ENCODE data around the gene RALGPS1. TPM values are rescaled to one million over a fixed set of nuclear protein-coding genes. Genes with fewer than 3 reads are reported as not detected.

Gene RALGPS1
- polyA plus RNA-seq, 4 donors: 16.6 to 53.3 (median 26.8) TPM

DNA sequence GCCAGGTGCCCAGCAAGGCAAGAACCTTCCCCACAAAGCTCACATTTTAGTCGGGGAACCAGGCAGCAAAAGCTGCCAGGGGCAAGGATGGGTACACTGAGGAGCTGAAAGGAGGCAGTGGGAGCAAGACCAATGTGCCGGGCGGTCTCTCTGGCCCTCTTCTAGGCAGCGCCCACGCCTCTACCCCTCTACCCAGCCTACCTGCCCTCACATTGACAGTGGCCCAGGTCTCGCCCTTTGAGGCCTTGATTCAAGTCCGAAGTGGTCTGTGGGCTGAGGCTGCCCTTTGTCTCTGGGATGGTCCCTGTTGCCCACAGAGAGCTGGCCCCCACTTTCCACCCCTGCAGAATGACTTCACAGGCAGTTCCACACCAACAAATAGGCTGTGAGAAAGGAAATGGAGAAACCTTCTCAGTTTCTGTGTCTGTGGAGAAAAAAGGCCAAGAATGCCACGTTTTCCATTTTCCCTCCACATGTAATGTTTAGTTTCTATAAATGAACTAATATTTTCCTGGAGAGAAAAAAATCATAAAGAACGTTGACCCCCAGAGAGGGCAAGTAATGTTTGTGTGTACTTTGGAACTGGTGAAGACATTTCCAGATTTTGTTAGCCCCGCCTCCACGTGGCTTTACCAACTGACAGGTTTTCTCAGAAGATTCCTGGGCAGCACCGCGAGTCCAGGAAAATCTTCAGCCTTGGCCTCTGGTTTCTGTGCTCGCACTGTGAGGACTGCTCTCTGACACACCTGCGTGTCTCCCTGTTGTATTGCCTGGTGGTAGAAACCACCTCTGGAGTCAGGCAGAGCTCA, 265.3 kb downstream of the RALGPS1 start:
- 42 to 68% (median 60%) methylated on average over 15 of the region's 15 CpGs for WGBS, 3 donors
- no peak overlapping the region for H3K4me3 ChIP-seq (ENCODE audit: low read depth in 1 of 3, low read length in 3 of 3)
- FAIRE-seq (no peak), DNase-seq (peak; percentile 40 to 86)
- H3K36me3 ChIP-seq (ENCODE audit: control insufficient read depth in 3 of 3, insufficient read depth in 2 of 3, low read depth in 1 of 3, low read length in 3 of 3): peaks cover 0 to 85% (median 9%) of the 10 kb centered on the region in 3 donors
- H3K27me3 ChIP-seq (ENCODE audit: control insufficient read depth in 3 of 3, insufficient read depth in 3 of 3, low read length in 3 of 3): no peaks in the 10 kb centered on the region
- H3K4me1 ChIP-seq (ENCODE audit: control insufficient read depth in 3 of 3, insufficient read depth in 2 of 3, low read depth in 1 of 3, low read length in 2 of 3): peaks cover 0 to 25% (median 5%) of the 10 kb centered on the region in 3 donors
- peak overlapping the region in 1 of 3 donors; percentile 82 for H3K27ac ChIP-seq (ENCODE audit: low read depth in 1 of 3, low read length in 2 of 3)
- no peaks in the 10 kb centered on the region for H3K9me3 ChIP-seq (ENCODE audit: control insufficient read depth in 2 of 2, insufficient read depth in 1 of 2, low read depth in 1 of 2, low read length in 1 of 2)

DNA sequence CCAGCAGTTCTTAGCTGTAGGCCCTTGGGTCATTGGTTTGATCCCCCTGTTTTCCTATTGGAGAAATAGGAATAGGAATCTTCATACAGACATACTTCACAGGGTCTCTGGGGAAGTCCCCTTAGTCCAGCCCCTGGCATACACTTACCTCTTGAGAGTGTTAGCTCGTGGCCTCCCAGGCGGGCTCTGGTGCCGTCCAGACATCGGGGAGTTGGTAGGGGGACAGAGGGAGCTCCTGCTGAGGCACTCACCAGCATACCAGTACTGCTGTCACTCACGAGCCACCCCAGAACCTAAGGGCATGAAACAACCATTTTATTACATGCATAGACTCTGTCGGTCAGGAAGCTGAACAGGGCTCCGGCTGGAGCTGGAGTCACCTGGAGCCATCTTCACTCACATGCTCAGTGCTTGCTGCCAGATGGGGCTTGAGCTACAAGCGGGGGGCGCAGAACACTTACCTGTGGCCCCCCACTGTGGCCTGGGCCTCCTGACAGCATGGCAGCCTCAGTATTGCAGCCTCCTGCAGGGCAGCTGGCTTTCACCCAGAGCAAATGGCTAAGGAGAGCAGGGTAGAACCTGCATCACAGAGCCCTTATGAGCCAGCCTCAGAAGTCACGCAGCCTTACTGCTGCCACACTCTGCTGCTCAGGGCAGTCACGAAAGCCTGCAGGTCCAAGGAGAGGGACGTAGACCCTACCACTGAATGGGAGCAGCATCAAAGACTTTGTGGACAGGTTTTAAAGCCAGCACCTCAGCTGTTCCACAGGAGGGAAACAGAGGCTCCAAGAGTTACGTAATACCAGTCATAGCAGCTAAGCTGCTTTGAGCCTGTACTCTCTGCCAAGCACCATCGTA, 266.1 kb downstream of the RALGPS1 start:
- no peak for DNase-seq
- Histone ChIP-seq H3K27ac (ENCODE audit: low read depth in 1 of 3, low read length in 2 of 3) (peak overlapping the region in 1 of 3 donors; percentile 82), H3K27me3 (ENCODE audit: control insufficient read depth in 3 of 3, insufficient read depth in 3 of 3, low read length in 3 of 3) (no peaks in the 10 kb centered on the region), H3K9me3 (ENCODE audit: control insufficient read depth in 2 of 2, insufficient read depth in 1 of 2, low read depth in 1 of 2, low read length in 1 of 2) (no peaks in the 10 kb centered on the region), H3K4me3 (ENCODE audit: low read depth in 1 of 3, low read length in 3 of 3) (no peak overlapping the region), H3K36me3 (ENCODE audit: control insufficient read depth in 3 of 3, insufficient read depth in 2 of 3, low read depth in 1 of 3, low read length in 3 of 3) (peaks cover 0 to 83% (median 9%) of the 10 kb centered on the region in 3 donors), H3K4me1 (ENCODE audit: control insufficient read depth in 3 of 3, insufficient read depth in 2 of 3, low read depth in 1 of 3, low read length in 2 of 3) (peaks cover 0 to 26% (median 5%) of the 10 kb centered on the region in 3 donors)
- WGBS, 3 donors: 90 to 95% (median 94%) methylated on average over 14 of the region's 14 CpGs
- FAIRE-seq: no peak

DNA sequence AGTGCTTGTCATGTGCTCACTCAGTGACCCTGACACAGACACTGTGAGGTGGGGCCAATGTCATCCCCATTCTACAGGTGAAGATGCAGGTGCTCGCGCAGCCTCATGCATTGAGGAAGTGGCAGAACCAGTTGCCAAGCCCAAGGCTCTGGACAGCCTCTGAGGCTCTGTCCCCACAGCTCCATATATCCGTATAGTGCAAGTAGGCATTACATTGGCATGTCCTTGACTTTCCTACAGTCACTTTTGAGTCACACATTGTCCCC, 266.7 kb downstream of the RALGPS1 start:
- no peaks in the 10 kb centered on the region for H3K27me3 ChIP-seq (ENCODE audit: control insufficient read depth in 3 of 3, insufficient read depth in 3 of 3, low read length in 3 of 3)
- H3K9me3 ChIP-seq (ENCODE audit: control insufficient read depth in 2 of 2, insufficient read depth in 1 of 2, low read depth in 1 of 2, low read length in 1 of 2): no peaks in the 10 kb centered on the region
- DNase-seq (no peak), FAIRE-seq (no peak)
- H3K27ac ChIP-seq (ENCODE audit: low read depth in 1 of 3, low read length in 2 of 3): no peak overlapping the region
- H3K4me1 ChIP-seq (ENCODE audit: control insufficient read depth in 3 of 3, insufficient read depth in 2 of 3, low read depth in 1 of 3, low read length in 2 of 3): peaks cover 0 to 31% (median 5%) of the 10 kb centered on the region in 3 donors
- no peak overlapping the region for H3K4me3 ChIP-seq (ENCODE audit: low read depth in 1 of 3, low read length in 3 of 3)
- 97% methylated on average over 3 of the region's 3 CpGs for WGBS, 3 donors
- H3K36me3 ChIP-seq (ENCODE audit: control insufficient read depth in 3 of 3, insufficient read depth in 2 of 3, low read depth in 1 of 3, low read length in 3 of 3): peaks cover 0 to 79% (median 9%) of the 10 kb centered on the region in 3 donors

GRCh38 chr9:127181595-127182190, 267.1 kb downstream of the RALGPS1 start:
- no peaks in the 10 kb centered on the region for H3K27me3 ChIP-seq (ENCODE audit: control insufficient read depth in 3 of 3, insufficient read depth in 3 of 3, low read length in 3 of 3)
- peaks cover 0 to 78% (median 9%) of the 10 kb centered on the region in 3 donors for H3K36me3 ChIP-seq (ENCODE audit: control insufficient read depth in 3 of 3, insufficient read depth in 2 of 3, low read depth in 1 of 3, low read length in 3 of 3)
- FAIRE-seq: no peak
- H3K9me3 ChIP-seq (ENCODE audit: control insufficient read depth in 2 of 2, insufficient read depth in 1 of 2, low read depth in 1 of 2, low read length in 1 of 2): no peaks in the 10 kb centered on the region
- H3K4me1 ChIP-seq (ENCODE audit: control insufficient read depth in 3 of 3, insufficient read depth in 2 of 3, low read depth in 1 of 3, low read length in 2 of 3): peaks cover 0 to 35% (median 5%) of the 10 kb centered on the region in 3 donors
- H3K27ac ChIP-seq (ENCODE audit: low read depth in 1 of 3, low read length in 2 of 3): no peak overlapping the region
- WGBS, 3 donors: 96% methylated on average over 6 of the region's 6 CpGs
- DNase-seq: no peak
- H3K4me3 ChIP-seq (ENCODE audit: low read depth in 1 of 3, low read length in 3 of 3): no peak overlapping the region

GRCh38 chr9:127182901-127183746, 268.5 kb downstream of the RALGPS1 start:
- no peaks in the 10 kb centered on the region for H3K27me3 ChIP-seq (ENCODE audit: control insufficient read depth in 3 of 3, insufficient read depth in 3 of 3, low read length in 3 of 3)
- FAIRE-seq (no peak), DNase-seq (no peak)
- H3K4me3 ChIP-seq (ENCODE audit: low read depth in 1 of 3, low read length in 3 of 3): no peak overlapping the region
- no peak overlapping the region for H3K27ac ChIP-seq (ENCODE audit: low read depth in 1 of 3, low read length in 2 of 3)
- no peaks in the 10 kb centered on the region for H3K9me3 ChIP-seq (ENCODE audit: control insufficient read depth in 2 of 2, insufficient read depth in 1 of 2, low read depth in 1 of 2, low read length in 1 of 2)
- peaks cover 0 to 69% (median 9%) of the 10 kb centered on the region in 3 donors for H3K36me3 ChIP-seq (ENCODE audit: control insufficient read depth in 3 of 3, insufficient read depth in 2 of 3, low read depth in 1 of 3, low read length in 3 of 3)
- H3K4me1 ChIP-seq (ENCODE audit: control insufficient read depth in 3 of 3, insufficient read depth in 2 of 3, low read depth in 1 of 3, low read length in 2 of 3): peaks cover 0 to 48% (median 5%) of the 10 kb centered on the region in 3 donors
- WGBS, 3 donors: 91 to 95% (median 93%) methylated on average over 14 of the region's 14 CpGs

- FAIRE-seq: no peak
Measured at GRCh38 chr9:127183814-127184582, 269.4 kb downstream of the RALGPS1 start.

DNA sequence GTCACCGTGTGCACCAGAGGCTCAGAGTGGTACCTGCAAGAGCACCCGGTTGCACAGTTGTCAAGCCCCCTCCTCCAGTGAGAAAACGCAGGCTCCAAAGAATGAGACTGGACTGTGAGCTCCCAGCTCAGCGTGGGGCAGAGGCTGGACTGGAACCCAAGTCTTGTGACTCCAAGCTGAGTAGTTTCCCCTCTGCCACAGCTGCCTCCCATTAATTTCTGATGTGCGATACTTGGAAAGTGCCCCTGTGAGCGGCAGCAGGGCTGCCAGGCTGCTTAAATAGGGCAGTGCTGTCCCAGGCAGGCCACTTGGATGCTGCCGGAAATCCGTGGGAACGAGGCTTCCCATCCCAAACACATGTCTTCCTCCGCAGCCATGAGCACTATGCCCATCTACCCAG, 270.1 kb downstream of the RALGPS1 start:
- Histone ChIP-seq H3K27ac (ENCODE audit: low read depth in 1 of 3, low read length in 2 of 3) (peak overlapping the region in 1 of 3 donors; percentile 37), H3K27me3 (ENCODE audit: control insufficient read depth in 3 of 3, insufficient read depth in 3 of 3, low read length in 3 of 3) (no peaks in the 10 kb centered on the region), H3K36me3 (ENCODE audit: control insufficient read depth in 3 of 3, insufficient read depth in 2 of 3, low read depth in 1 of 3, low read length in 3 of 3) (peaks cover 0 to 62% (median 6%) of the 10 kb centered on the region in 3 donors), H3K4me3 (ENCODE audit: low read depth in 1 of 3, low read length in 3 of 3) (no peak overlapping the region), H3K9me3 (ENCODE audit: control insufficient read depth in 2 of 2, insufficient read depth in 1 of 2, low read depth in 1 of 2, low read length in 1 of 2) (no peaks in the 10 kb centered on the region), H3K4me1 (ENCODE audit: control insufficient read depth in 3 of 3, insufficient read depth in 2 of 3, low read depth in 1 of 3, low read length in 2 of 3) (peaks cover 0 to 42% (median 1%) of the 10 kb centered on the region in 3 donors)
- DNase-seq (no peak), FAIRE-seq (no peak)
- 80 to 96% (median 88%) methylated on average over 10 of the region's 10 CpGs for WGBS, 3 donors

More at GRCh38 chr9:127183814-127184582, 269.4 kb downstream of the RALGPS1 start:
- no peaks in the 10 kb centered on the region for H3K27me3 ChIP-seq (ENCODE audit: control insufficient read depth in 3 of 3, insufficient read depth in 3 of 3, low read length in 3 of 3)
- H3K4me3 ChIP-seq (ENCODE audit: low read depth in 1 of 3, low read length in 3 of 3): no peak overlapping the region
- no peaks in the 10 kb centered on the region for H3K9me3 ChIP-seq (ENCODE audit: control insufficient read depth in 2 of 2, insufficient read depth in 1 of 2, low read depth in 1 of 2, low read length in 1 of 2)
- WGBS, 3 donors: 89 to 97% (median 90%) methylated on average over 17 of the region's 17 CpGs
- peak overlapping the region in 1 of 3 donors; percentile 26 for H3K27ac ChIP-seq (ENCODE audit: low read depth in 1 of 3, low read length in 2 of 3)
- peaks cover 0 to 65% (median 6%) of the 10 kb centered on the region in 3 donors for H3K36me3 ChIP-seq (ENCODE audit: control insufficient read depth in 3 of 3, insufficient read depth in 2 of 3, low read depth in 1 of 3, low read length in 3 of 3)
- no peak for DNase-seq
- H3K4me1 ChIP-seq (ENCODE audit: control insufficient read depth in 3 of 3, insufficient read depth in 2 of 3, low read depth in 1 of 3, low read length in 2 of 3): peaks cover 0 to 48% (median 5%) of the 10 kb centered on the region in 3 donors
